Stimulated activated CD4-positive, alpha-beta T cell treated with anti-CD3 and anti-CD28 coated beads, Interleukin-4, amount 100 ng/mL, for 4 hours (primary cell): Measurements from ENCODE around the gene PRKCD.

Source experiments
- DNase-seq, 2 experiments: peaks; one replicate each; pipeline ENCODE4 v3.0.0-alpha.2; 2020

The PRKCD gene

DNA sequence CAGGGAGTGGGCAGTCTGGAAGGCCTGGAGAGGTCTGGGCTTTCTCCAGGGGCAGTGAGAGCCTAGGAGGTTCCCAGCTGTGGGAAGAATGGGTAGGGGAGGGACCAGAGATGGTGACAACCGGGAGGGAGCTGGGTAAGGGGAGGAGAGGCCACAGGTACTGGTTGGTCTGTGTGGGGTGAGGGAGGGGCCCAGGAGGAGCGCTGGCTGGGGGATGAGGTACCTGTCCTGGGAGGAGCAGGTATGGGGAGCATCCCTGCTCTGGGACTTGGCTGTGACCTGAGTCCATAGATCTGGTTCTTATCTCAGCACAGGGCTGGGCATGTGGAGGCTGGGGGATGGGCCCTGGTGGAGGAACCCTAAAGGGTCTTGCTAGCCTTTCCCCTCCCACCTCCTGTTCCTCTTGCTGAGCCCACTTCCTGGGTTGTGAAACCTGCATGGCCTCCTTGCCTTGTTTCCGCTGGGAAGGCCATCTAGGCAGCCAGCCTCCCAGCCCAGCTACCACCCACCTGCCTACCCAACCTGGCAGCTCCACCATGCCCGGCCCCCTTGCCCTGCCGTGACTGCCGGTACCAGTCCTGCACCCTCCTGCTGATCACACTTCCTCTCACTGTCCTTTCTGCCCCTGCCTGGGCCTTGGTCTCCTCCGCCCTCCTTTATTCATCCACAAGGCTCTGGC, 11.0 kb downstream of the PRKCD start:
- DNase-seq, result no peak

DNA sequence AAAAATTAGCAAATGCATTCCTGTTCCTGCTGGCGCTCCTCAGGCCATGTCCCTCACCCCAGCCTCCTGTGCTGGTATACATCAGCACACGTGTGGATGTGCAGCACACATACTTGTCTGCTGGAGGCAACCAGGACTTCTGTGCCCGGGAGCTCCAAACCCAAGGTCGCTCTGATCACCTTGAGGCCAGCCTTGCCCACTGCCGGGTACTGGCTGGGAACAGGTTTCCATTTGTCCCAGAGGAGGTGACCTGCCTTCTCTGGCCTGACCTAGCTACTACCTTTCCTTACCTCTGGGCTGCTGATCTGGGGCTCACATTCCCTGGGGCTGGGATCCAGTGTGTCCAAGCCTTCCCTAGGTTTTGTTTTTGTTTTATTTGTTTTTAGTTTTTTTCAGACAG, 12.1 kb downstream of the PRKCD start:
- DNase-seq, result no peak

DNA sequence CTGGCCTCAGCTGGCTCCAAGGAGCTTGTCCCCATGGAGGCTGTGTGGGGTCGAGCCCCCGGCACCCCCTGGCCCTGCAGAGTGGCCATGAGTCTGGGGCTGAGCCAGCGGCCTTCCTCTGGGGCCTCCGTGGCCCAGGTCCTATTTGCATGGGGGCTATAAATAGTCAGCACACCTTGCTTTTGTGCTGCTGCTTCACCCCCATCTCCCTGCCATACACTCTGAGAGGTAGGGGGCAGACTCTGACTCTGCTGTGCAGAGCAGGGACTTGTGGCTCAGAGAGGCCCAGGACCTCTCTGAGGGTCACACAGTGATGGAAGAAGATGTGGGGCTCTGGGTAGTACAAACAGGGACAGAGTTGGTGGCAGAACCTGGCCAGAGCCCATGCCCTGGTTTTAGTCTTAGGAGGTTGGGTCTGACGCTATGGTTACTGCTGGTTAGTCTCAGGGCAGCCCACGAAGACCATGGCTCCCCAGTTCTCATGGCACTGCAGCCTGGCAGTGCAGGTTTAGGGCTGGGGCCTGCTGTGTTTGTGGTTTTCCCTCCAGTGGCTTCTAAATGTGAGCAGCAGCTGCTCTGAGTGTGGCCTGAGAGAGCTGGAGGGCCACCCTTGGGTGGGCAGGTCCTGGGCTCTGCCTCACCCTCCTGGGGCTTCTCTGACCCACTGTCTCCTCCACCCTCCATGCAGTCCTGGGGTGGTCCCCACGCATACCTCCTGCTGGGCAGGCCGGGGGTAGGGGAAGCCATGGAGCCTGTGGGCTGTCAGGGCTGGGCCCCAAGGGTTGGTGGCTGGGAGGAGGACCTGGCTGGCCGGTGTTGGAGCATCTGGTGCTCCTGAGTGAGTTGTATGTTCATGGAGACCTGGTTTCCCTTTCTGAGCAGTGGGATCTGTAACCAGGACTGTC, 13.6 kb downstream of the PRKCD start:
- DNase-seq, result no peak

DNA sequence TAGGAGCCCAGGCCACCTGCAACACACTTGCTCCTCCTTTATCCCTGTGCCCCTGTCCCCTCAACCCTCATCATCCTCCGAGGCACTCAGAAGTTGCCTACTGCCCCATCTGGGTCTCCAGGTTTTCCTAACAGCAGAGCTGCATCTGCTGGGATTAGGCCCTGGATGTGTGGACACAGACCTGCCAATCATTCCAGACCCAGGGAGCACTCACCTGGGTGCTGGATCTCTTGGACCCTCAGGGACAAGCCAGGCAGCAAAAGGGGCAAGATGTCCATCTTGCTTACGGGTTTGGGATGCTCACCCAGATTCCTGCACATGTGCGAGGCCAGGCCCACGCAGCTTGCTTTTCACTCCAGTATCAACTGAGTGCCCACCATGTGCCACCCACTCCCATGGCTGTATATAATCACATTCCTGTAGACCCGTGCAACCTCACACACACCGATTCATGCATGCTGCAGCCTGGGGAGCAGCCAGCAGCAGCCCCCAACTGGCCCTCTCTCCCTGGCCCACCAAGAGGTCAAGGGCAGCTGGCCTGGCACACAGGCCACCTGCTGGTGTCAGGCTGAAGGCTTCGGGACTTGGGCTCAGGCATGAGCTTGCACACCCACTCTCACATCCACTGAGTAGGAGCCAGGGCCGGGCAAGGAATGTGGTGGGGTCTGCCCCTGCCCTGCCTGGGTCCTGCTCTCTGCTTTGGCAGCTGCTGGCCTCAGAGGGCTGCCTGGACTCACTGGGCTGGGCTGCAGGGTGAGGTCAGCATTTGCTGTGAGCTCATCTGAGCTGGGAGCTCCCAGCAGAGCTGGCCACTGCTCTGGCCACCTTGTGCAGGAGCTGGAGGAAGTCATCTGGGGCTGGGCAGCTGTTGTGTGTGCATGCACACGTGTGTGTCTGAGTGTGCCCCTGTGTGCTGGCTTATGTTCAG, 14.9 kb downstream of the PRKCD start:
- no peak for DNase-seq

DNA sequence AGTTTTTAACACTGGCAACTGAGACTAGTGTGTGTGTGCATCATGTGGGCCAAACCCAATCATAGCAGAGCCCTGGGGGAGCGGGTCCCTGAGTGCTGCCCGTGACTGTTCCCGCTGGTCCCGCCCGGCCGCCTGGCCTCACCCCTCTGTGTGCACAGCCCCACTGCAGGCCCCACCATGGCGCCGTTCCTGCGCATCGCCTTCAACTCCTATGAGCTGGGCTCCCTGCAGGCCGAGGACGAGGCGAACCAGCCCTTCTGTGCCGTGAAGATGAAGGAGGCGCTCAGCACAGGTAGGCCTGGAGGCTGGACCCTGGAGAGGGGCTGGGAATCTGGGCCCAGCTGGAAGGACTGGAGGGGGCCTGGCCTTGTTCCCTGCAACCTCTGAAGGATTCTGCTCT, 17.2 kb downstream of the PRKCD start:
- no peak for DNase-seq

DNA sequence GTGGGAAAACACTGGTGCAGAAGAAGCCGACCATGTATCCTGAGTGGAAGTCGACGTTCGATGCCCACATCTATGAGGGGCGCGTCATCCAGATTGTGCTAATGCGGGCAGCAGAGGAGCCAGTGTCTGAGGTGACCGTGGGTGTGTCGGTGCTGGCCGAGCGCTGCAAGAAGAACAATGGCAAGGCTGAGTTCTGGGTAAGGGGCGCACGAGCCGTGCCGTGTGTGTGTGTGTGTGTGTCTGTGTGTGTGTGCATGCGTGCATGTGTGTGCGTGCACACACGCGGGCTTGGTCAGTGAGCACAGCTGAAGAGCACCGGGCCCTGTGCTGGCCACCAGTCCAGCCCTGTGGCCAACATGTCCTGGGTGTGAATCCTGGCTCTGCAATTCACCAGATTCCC, 18.6 kb downstream of the PRKCD start:
- no peak for DNase-seq

DNA sequence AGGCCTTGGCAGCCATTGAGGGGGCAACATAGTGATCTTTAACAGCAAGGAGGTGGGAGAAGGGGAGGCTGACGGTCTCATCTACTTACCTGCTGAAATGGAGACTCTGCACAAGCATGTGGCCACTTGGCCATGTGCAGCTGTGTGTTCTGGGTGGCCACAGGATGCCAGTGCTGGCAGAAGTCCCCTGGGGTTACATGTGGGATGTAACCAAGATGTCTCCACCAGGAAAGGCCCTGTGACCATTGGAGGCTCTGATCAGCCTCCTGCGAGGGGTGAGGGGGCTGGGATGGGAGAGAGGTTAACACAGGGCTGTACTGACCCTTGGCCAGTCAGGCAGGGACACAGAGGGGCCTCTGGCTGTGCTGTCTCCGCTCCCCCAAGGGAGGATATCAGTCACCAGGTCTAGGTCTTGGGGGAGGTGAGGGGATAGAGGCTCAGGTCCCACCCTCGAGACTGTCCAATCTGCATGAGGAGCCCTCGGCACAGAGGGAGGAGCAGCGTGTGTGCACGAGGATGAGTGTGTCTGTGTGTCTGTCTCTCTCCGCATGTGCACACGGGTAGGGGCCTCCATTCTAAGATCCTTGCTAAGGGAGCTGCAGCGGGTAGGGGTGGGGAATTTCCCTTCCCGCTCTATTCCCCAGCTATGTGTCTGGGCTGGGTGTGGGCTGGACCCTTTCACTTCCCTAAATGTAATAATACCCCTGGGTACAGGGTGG, 19.5 kb downstream of the PRKCD start:
- DNase-seq, result no peak

DNA sequence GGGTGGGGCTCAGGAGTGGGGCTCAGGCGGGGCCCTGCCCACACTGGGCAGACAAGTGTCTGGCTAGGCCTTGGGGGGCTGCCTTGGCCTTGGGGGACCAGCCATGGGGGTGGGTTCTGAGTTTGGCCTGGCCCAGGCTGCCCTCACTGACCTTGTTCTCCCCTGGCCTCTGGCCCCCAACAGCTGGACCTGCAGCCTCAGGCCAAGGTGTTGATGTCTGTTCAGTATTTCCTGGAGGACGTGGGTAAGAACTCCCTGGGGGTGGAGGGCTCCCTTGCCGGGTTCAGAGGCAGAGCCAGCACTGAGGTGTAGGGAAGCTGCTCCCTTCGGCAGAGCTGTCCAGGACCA, 20.0 kb downstream of the PRKCD start:
- no peak for DNase-seq

DNA sequence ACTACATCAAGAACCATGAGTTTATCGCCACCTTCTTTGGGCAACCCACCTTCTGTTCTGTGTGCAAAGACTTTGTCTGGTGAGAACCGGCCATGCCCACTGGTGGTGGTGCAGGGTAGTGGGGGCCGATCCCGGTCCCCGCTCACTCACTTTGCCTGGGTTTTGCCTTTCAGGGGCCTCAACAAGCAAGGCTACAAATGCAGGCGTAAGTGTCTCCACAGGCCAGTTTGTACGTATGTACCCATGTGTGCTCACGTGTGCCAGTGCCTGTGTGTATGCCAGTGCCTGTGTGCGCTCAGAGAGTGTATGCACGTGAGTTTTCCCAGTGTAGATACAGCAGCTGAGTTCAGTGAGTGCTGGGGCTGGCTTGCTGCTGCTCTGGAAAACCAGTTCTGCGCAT, 20.5 kb downstream of the PRKCD start:
- no peak for DNase-seq

DNA sequence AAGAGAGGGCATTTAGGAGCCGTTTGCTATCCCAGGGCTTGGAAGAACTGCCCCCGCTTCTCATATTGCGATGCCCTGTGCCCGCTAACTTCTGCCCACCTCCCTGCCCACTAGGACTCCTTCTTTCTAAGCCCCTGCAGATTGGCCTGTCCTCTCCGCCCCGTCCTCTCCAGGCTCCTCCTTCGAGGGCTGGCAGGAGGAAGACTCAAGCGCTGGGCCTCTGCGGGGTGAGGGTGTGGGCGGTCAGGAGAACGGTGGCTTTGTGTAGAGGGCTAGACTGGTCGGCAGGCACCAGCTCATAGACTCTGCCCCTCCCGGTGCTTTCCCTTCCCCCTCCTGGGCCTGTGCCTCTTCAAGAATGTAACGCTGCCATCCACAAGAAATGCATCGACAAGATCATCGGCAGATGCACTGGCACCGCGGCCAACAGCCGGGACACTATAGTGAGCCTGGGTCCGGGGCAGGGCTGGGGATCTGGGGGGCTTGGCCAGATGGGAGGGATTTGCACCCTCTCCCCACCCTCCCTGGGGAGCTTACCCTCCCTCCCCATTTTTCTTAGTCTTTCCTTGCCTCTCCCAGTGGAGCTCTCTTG, 21.9 kb downstream of the PRKCD start:
- no peak for DNase-seq

DNA sequence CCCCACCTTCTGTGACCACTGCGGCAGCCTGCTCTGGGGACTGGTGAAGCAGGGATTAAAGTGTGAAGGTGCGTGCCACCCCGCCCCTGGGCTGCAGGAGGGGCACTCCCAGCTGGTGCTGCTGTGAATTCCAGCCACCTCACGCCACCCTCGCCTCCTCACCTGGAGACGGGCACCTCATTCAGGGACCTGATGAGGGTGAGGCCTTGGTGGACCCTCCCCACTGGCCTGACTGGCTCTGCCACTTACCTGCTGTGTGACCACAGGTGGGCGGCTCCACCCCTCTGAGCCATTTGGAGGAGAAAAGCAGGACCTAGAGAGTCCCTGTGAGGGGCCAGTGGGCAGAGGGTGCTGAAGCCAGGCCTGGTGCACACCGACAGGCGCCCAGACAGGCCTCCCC, 22.5 kb downstream of the PRKCD start:
- no peak for DNase-seq

DNA sequence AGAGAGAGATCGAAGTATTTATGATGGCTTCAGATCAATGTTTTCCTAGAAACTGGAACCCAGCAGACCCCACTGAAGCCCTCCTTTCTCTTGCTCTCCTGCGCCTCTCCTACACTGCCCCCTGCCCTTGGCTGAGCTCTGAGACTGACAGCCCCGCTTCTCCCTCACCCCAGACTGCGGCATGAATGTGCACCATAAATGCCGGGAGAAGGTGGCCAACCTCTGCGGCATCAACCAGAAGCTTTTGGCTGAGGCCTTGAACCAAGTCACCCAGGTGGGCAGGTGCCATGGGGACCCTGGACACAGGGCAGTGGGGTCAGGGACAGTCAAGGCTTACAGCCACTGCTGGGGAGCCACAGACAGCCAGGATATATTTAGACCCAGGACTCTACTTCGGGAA, 23.7 kb downstream of the PRKCD start:
- DNase-seq, result no peak

DNA sequence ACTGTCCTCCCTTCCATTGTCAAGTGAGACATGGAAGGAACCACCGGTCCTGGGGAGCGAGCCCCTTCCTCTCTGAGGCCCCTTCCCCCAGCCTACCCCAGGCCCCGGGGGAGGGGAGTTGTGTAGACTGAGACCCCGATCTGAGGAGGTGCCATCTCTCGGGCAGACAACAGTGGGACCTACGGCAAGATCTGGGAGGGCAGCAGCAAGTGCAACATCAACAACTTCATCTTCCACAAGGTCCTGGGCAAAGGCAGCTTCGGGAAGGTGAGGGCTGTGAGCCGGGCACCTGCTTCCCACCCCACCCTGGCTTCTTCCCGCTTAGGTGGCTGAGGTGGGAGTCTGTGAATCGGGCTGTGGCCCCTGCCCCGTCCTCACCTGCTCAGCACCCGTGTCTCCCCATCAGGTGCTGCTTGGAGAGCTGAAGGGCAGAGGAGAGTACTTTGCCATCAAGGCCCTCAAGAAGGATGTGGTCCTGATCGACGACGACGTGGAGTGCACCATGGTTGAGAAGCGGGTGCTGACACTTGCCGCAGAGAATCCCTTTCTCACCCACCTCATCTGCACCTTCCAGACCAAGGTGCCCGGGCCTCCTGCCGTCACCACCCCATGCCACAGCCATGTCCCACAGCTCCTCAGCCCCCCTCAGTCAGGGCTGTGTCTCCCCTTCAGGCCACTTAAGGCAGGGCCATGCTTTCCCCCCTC, 24.9 kb downstream of the PRKCD start:
- DNase-seq, result no peak

DNA sequence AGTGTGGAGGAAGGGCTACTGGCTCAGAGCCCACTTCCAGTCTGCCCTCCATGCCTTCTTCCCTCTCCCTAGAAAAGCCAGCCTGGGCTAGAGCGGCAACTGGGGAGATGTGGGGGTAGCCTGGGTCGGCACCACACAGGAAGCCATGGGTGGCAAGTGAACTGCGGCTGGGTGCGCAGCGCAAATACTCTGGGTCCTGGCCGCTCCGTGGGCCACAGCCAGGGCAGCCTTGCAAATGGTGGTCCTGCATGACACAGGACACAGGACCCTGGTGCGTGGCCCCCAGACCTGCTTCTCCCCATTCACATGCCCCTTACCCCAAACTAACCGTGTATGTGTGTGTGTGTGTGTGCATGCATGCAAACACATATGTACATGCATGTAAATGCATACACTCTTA, 25.7 kb downstream of the PRKCD start:
- no peak for DNase-seq

DNA sequence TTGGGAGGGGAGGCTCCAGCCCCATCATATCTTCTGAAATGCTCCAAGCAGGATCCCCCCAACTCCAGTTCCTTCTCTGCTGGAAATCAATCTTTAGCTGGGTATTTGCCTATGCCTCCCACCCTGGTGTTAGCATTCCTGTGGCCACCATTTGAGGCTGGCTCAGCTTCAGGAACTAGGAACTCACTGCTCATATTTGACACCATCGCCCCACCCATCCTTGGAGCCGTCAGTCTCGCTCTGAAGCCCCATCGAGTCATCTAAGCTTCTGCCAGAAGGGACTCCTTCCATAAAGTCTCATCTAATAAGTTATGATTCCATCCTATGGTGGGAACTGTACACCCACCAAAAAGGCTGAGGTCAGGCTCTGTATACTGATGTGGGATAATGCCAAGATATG, 26.4 kb downstream of the PRKCD start:
- DNase-seq, result no peak

DNA sequence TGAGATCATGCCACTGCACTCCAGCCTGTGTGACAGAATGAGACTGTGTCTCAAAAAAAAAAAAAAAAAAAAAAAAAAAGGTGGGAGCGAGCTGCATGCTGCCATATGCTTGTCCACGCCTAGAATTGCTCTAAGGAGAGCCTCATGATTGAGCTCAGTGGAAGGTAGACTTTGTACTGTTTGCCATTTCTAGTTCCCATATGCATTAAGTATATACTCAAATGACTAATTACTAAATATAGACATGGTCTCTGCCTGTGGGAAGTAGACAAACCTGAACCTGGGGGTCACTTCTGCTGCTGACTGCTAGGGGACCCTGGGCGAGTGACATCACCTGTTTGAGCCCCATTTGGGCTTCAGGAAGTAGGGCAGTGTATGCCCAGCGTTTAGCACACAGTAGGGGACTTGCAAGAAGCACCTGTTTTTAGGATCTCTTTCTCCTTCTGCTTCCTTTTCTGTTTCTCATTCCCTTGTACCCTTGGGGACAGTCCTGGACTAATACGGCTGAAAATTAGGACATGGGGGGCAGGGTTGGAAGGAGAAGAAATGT, 27.2 kb downstream of the PRKCD start:
- DNase-seq, result no peak

DNA sequence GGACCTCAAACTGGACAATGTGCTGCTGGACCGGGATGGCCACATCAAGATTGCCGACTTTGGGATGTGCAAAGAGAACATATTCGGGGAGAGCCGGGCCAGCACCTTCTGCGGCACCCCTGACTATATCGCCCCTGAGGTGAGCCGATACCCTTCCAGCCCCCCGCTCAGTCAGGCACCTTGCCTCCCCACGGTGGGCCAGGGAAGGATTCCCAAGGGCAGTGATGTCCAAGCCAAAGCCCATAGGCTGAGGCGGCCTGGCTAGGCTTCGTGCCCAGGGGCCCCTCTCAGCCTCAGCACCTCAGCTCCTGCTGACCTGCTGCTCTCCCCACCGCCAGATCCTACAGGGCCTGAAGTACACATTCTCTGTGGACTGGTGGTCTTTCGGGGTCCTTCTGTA, 27.7 kb downstream of the PRKCD start:
- no peak for DNase-seq

DNA sequence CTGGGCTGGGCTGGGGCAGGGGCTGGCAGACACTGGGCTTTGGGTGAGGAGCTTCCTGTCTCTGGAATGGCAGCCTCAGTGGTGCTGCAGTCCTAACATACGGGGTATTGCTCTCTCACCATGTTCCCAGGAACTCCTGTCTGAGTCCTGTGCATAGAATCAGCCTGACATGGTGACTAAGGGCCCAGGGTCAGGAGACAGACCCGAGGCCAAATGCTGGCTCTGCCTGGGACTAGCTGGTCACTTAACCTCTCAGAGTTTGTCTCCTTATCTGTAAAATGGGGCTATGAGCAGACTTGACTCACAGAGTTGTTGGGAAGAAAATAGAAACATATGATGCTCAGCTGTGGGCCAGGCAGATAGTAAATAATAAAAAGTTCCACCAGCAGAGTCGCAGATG, 28.3 kb downstream of the PRKCD start:
- no peak for DNase-seq

DNA sequence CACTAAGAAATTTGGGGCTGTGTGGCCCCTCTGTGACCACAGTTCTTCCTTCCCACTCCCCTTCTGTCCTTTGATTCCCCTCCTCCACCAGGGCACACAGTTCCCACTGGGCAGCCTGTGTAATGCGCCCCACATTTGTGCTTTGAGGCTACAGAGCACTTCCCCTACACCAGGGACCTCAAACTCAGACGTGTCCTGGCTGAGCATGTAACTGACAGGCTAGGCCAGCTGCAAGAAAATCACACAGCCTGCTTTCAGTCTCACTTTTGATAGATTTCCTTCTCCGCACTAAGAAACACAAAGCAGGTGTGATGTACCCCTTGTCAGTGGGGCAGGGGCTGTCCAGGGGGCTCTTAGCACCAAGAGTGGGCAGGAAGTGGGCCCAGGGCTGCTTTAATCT, 29.6 kb downstream of the PRKCD start:
- DNase-seq, result no peak

DNA sequence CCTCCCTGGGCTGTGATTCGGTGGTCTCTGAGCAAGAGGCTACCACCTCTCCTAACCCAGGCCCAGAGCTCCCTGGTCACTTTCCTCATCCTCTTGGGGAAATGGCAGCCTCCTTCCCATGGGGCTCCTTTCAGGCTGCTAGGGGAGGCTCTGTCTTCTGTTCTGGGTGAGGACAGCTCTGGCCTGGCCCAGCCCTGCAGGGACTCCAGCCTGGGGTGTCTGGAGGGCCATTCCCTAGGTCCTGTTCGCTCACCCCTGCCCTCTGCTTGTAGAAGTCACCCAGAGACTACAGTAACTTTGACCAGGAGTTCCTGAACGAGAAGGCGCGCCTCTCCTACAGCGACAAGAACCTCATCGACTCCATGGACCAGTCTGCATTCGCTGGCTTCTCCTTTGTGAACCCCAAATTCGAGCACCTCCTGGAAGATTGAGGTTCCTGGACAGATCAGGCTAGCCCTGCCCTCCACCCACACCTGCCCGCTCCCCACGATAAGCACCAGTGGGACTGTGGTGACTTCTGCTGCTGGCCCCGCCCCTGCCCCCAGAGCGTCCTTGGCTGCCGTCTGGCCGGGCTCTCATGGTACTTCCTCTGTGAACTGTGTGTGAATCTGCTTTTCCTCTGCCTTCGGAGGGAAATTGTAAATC, 30.9 kb downstream of the PRKCD start:
- no peak for DNase-seq

DNA sequence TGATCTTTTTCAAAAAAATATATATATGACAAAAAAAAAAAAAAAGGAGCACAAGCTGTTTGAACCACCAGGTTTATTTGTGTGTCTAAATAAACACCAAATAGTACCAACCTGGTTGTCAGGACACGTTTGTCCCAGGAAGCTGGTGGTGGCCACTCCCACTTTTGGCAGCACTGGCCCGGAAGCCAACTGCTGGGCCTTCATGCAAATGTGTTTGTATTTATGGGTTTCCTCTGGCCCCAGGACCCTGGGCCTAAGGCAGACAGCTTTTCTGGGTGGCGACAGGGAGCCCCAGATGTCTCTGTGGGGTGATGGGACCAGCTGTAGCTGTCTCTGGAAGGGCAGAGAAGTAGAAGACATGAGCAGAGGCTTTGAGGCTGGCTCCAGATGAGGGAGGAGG, 31.6 kb downstream of the PRKCD start:
- no peak for DNase-seq
